ENCODE results near the gene ING5.

DNA sequence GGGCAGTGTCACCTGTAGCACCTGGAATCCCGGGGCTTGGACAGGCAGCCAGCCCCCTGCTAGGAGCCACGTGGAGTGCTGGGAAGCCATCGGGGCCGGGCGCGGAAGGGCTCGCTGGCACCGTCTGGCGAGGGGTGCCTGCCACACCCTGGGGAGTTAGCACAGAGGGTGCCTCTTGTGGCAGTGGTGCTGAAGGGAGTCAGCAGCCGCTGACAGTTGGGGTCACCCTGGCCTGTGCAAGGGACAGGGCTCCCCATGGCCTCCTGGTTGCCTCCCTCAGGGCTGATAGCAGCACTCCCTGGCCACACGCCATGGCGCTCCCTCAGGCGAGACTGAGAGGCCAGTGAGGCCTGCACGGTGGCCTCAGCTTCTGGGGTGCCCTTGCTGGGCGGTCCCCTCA is 18.7 kb downstream of the ING5 start:
- TF ChIP-seq RARB (CRISPR knock-in tag; IDR thresholded peaks at IDR 0.05), result no peak
- TF ChIP-seq ZC3H10 (CRISPR knock-in tag; IDR thresholded peaks at IDR 0.05), result no peak
- TF ChIP-seq, protein P1, sequence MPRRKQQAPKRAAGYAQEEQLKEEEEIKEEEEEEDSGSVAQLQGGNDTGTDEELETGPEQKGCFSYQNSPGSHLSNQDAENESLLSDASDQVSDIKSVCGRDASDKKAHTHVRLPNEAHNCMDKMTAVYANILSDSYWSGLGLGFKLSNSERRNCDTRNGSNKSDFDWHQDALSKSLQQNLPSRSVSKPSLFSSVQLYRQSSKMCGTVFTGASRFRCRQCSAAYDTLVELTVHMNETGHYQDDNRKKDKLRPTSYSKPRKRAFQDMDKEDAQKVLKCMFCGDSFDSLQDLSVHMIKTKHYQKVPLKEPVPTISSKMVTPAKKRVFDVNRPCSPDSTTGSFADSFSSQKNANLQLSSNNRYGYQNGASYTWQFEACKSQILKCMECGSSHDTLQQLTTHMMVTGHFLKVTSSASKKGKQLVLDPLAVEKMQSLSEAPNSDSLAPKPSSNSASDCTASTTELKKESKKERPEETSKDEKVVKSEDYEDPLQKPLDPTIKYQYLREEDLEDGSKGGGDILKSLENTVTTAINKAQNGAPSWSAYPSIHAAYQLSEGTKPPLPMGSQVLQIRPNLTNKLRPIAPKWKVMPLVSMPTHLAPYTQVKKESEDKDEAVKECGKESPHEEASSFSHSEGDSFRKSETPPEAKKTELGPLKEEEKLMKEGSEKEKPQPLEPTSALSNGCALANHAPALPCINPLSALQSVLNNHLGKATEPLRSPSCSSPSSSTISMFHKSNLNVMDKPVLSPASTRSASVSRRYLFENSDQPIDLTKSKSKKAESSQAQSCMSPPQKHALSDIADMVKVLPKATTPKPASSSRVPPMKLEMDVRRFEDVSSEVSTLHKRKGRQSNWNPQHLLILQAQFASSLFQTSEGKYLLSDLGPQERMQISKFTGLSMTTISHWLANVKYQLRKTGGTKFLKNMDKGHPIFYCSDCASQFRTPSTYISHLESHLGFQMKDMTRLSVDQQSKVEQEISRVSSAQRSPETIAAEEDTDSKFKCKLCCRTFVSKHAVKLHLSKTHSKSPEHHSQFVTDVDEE (CRISPR knock-in tag; IDR thresholded peaks at IDR 0.05), result no peak
- TF ChIP-seq ARNTL (CRISPR knock-in tag; IDR thresholded peaks at IDR 0.05; ENCODE audit: borderline replicate concordance, low read depth), result no peak
- TF ChIP-seq ZFP3 (CRISPR knock-in tag; IDR thresholded peaks at IDR 0.05), result no peak
- TF ChIP-seq, protein P2, sequence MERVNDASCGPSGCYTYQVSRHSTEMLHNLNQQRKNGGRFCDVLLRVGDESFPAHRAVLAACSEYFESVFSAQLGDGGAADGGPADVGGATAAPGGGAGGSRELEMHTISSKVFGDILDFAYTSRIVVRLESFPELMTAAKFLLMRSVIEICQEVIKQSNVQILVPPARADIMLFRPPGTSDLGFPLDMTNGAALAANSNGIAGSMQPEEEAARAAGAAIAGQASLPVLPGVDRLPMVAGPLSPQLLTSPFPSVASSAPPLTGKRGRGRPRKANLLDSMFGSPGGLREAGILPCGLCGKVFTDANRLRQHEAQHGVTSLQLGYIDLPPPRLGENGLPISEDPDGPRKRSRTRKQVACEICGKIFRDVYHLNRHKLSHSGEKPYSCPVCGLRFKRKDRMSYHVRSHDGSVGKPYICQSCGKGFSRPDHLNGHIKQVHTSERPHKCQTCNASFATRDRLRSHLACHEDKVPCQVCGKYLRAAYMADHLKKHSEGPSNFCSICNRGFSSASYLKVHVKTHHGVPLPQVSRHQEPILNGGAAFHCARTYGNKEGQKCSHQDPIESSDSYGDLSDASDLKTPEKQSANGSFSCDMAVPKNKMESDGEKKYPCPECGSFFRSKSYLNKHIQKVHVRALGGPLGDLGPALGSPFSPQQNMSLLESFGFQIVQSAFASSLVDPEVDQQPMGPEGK (CRISPR knock-in tag; IDR thresholded peaks at IDR 0.05; ENCODE audit: borderline replicate concordance), result no peak
- no peak for TF ChIP-seq ESRRG (CRISPR knock-in tag; IDR thresholded peaks at IDR 0.05)

All from SK-N-SH treated with all-trans-retinoic acid at 6 μM for 48 hours (cell line).